ENCODE data around the gene WNT7A. TPM values are rescaled to one million over a fixed set of nuclear protein-coding genes. Genes with fewer than 3 reads are reported as not detected.

Gene WNT7A
- total RNA-seq, 1 experiment from 2014 or later = not detected

DNA sequence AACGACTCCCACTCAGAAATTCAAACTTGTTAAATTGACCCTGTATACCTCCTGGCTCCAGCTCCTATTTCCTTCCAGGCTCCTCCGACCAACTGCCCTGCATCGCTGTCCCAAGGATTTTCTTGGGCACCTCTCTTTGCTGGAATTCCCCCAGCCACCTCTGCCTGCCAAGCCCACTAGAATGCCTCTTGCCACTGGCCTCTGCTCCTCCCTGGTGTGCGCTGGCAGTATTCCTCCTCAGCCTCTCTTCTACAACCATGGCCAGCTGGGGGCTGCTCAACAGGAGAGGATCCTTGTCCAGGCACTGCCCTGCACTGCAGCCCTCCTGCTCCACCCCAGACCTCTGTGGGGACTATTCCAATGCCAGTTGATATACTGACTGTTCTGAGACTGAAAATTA is 7.4 kb downstream of the WNT7A start:
- H3K36me3 Mint-ChIP-seq (ENCODE audit: insufficient read depth in 1 of 3, low read depth in 3 of 3) = peaks cover 0 to 2% (median 0%) of the 10 kb centered on the region in 3 experiments; a peak in 3 of 7 replicates
- H3K27me3 ChIP-seq (ENCODE audit: insufficient read depth, low read length) = peaks cover 18% of the 10 kb centered on the region; the same call in 1 of the 2 replicates
- no peak overlapping the region for H2BK120ac ChIP-seq (ENCODE audit: low read depth, low read length, poor library complexity, severe bottlenecking)
- H4K20me1 ChIP-seq (ENCODE audit: control insufficient read depth, insufficient read depth, insufficient read length) = peaks cover 2% of the 10 kb centered on the region
- H3K23ac ChIP-seq (ENCODE audit: insufficient read length, low read depth, low read length) = no peak overlapping the region
- H2AFZ ChIP-seq (ENCODE audit: low read length) = no peak overlapping the region
- no CpG with 5 or more reads among the region's 4 CpGs for WGBS (ENCODE audit: extremely low coverage, insufficient read length, low lambda C conversion rate)
- no peak overlapping the region for H4K8ac ChIP-seq (replicated peaks; ENCODE audit: insufficient read length, low read depth, low read length)
- peaks cover 0 to 6% of the 10 kb centered on the region in 2 experiments for H3K9me3 Mint-ChIP-seq
- H3K27me3 Mint-ChIP-seq (ENCODE audit: low read depth) = peaks cover 94% of the 10 kb centered on the region
- H2BK12ac ChIP-seq (ENCODE audit: insufficient read length, low read depth, low read length) = no peak overlapping the region
- no peak overlapping the region for H2BK15ac ChIP-seq (ENCODE audit: low read depth, low read length)
- peaks cover 32 to 35% of the 10 kb centered on the region in 2 experiments for H3K4me1 Mint-ChIP-seq
- no peaks in the 10 kb centered on the region for H3K79me1 ChIP-seq (ENCODE audit: insufficient read depth, low read depth, low read length, poor library complexity, severe bottlenecking)
- H3K27ac Mint-ChIP-seq = no peak overlapping the region
- no peak overlapping the region for H4K91ac ChIP-seq (ENCODE audit: insufficient read length, low read depth, low read length)
- no peak overlapping the region for H3K4me2 ChIP-seq (ENCODE audit: insufficient read depth, insufficient read length, low read length)
- H3K18ac ChIP-seq (ENCODE audit: insufficient read length, low read depth, low read length) = no peak overlapping the region
- no peak overlapping the region for H3K27ac ChIP-seq (ENCODE audit: insufficient read length, low read depth, low read length)
- H3K79me2 ChIP-seq (ENCODE audit: insufficient read depth, low read length) = no peaks in the 10 kb centered on the region
- no peak overlapping the region for H4K5ac ChIP-seq (ENCODE audit: insufficient read length, low read depth, low read length)
- no peak for DNase-seq
- no peak overlapping the region for H3T11ph ChIP-seq (ENCODE audit: low read length)
- TF ChIP-seq, protein P1, sequence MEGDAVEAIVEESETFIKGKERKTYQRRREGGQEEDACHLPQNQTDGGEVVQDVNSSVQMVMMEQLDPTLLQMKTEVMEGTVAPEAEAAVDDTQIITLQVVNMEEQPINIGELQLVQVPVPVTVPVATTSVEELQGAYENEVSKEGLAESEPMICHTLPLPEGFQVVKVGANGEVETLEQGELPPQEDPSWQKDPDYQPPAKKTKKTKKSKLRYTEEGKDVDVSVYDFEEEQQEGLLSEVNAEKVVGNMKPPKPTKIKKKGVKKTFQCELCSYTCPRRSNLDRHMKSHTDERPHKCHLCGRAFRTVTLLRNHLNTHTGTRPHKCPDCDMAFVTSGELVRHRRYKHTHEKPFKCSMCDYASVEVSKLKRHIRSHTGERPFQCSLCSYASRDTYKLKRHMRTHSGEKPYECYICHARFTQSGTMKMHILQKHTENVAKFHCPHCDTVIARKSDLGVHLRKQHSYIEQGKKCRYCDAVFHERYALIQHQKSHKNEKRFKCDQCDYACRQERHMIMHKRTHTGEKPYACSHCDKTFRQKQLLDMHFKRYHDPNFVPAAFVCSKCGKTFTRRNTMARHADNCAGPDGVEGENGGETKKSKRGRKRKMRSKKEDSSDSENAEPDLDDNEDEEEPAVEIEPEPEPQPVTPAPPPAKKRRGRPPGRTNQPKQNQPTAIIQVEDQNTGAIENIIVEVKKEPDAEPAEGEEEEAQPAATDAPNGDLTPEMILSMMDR (conservative IDR thresholded peaks at IDR 0.05) = no peak
- H3K9me3 ChIP-seq (ENCODE audit: control insufficient read depth, low read depth, low read length) = no peaks in the 10 kb centered on the region
- peak overlapping the region in 1 of 2 experiments; percentile 25; a peak in 1 of 5 replicates for H3K4me3 Mint-ChIP-seq
- H3K9ac ChIP-seq (ENCODE audit: extremely low read depth, insufficient read length, low read length) = no peak overlapping the region
- H3K56ac ChIP-seq (ENCODE audit: insufficient read length, low read depth, low read length) = no peak overlapping the region
- no peak overlapping the region for H2AK5ac ChIP-seq (ENCODE audit: insufficient read length, low read length)
- no peak overlapping the region for H3K14ac ChIP-seq (ENCODE audit: insufficient read depth, low read length)
- no peaks in the 10 kb centered on the region for H3K23me2 ChIP-seq (ENCODE audit: insufficient read length, low read depth, low read length, poor library complexity, severe bottlenecking)
- no peak overlapping the region for H2BK20ac ChIP-seq (ENCODE audit: low read depth, low read length, poor library complexity, severe bottlenecking)
- H3K4ac ChIP-seq (ENCODE audit: low read depth, low read length) = no peak overlapping the region
- H3K4me1 ChIP-seq (ENCODE audit: insufficient read depth, low read length) = peaks cover 4% of the 10 kb centered on the region; the same call in 1 of the 2 replicates
- H2BK5ac ChIP-seq (ENCODE audit: insufficient read length, low read length) = no peak overlapping the region

Measured in H9 (cell line).